ENCODE results near the gene CLSTN2. TPM values are rescaled to one million over a fixed set of nuclear protein-coding genes. Genes with fewer than 3 reads are reported as not detected.

The CLSTN2 gene
- total and polyA plus RNA-seq, 2 of the 8 experiments (the other 6 are each of a cell fraction or from before 2014, with no cell fraction given): 0.39 to 0.52 TPM

DNA sequence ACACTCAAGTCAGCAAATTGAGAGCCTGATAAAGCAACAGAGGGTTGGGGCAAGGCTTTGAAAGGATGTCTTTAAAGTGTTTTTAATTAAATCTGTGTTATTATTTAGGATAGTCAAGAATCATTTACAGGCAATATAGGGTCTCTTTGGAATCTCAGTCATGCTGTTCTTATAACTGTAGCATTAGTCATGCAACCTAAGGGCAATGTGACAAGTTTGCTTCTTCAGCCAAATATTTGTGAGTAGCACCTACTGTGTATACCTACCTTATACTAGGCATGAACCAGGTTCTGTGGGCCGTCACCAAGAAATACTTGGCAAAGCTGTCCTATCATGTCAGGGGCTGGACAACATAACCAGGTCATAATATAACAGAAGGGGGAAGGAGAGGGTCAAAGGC is 558.3 kb downstream of the CLSTN2 start:
- no peaks in the 10 kb centered on the region for H3K79me2 ChIP-seq (ENCODE audit: control insufficient read depth in 1 of 2, insufficient read depth in 2 of 2, low read length in 2 of 2)
- no peak overlapping the region for H4K8ac ChIP-seq (ENCODE audit: extremely low read depth, insufficient read depth, low read length)
- FAIRE-seq (no peak), DNase-seq (ENCODE audit: low read depth in 1 of 2, low spot score in 2 of 2) (no peak)
- no peak overlapping the region for H3K14ac ChIP-seq (ENCODE audit: insufficient read length)
- H3K79me1 ChIP-seq (ENCODE audit: low read depth, low read length): no peaks in the 10 kb centered on the region
- no peaks in the 10 kb centered on the region for H3K23me2 ChIP-seq (ENCODE audit: low read depth, low read length)
- 85% methylated on average over 1 of the region's 1 CpG; no CpG with 5 or more reads in 1 of the 2 experiments for WGBS, 2 experiments (ENCODE audit: extremely low coverage in 1 of 2, insufficient coverage in 1 of 2, insufficient read length in 1 of 2, insufficient replicate concordance in 2 of 2, low coverage in 1 of 2, low lambda C conversion rate in 2 of 2, missing lambda C conversion rate in 1 of 2)
- ChIA-PET POLR2A (ENCODE audit: partially characterized antibody) (no interaction called here), CTCF (ENCODE audit: partially characterized antibody) (no interaction called here)
- H2BK120ac ChIP-seq (replicated peaks; ENCODE audit: low read depth, low read length): no peak overlapping the region
- H3K23ac ChIP-seq (ENCODE audit: insufficient read length): no peak overlapping the region
- H2BK12ac ChIP-seq (ENCODE audit: low read depth, low read length): no peak overlapping the region
- H4K20me1 ChIP-seq (replicated peaks in 1 of 2; ENCODE audit: control insufficient read depth in 1 of 2, insufficient read depth in 2 of 2, low read length in 2 of 2): no peaks in the 10 kb centered on the region
- no peaks in the 10 kb centered on the region for H3K36me3 ChIP-seq (ENCODE audit: control insufficient read depth in 2 of 4, insufficient read depth in 4 of 4, low read length in 3 of 4)
- no peak overlapping the region for H2BK20ac ChIP-seq (ENCODE audit: low read length)
- H2BK15ac ChIP-seq (ENCODE audit: low read length): no peak overlapping the region
- no peak overlapping the region for H2AK5ac ChIP-seq (ENCODE audit: low read depth, low read length)
- no peaks in the 10 kb centered on the region for H3K9me3 ChIP-seq (ENCODE audit: insufficient read depth in 2 of 2, low read depth in 1 of 2, low read length in 1 of 2)
- H3K4me2 ChIP-seq (ENCODE audit: insufficient read depth in 1 of 2, low read depth in 2 of 2, low read length in 2 of 2): no peak overlapping the region
- no peak overlapping the region for H3K9ac ChIP-seq (replicated peaks in 1 of 4; ENCODE audit: extremely low read depth in 1 of 4, low read depth in 3 of 4, low read length in 3 of 4)
- no peak overlapping the region for H2BK5ac ChIP-seq (ENCODE audit: low read depth, low read length)
- H4K91ac ChIP-seq (replicated peaks; ENCODE audit: insufficient read length, low read length): no peak overlapping the region
- H3K56ac ChIP-seq (replicated peaks; ENCODE audit: insufficient read length, low read depth, low read length): no peak overlapping the region
- no peaks in the 10 kb centered on the region for H3K4me1 ChIP-seq (replicated peaks in 1 of 4; ENCODE audit: control insufficient read depth in 3 of 4, insufficient read depth in 4 of 4, low read length in 3 of 4)
- no peak overlapping the region for H3K4me3 ChIP-seq (ENCODE audit: extremely low read depth in 1 of 4, insufficient read depth in 2 of 4, low read depth in 3 of 4, low read length in 4 of 4)
- H4K5ac ChIP-seq (ENCODE audit: insufficient read length, low read depth, low read length): no peak overlapping the region
- H2AFZ ChIP-seq (ENCODE audit: low read length): no peak overlapping the region
- H3K27me3 ChIP-seq (replicated peaks in 1 of 4; ENCODE audit: control insufficient read depth in 3 of 4, extremely low read depth in 1 of 4, insufficient read depth in 3 of 4, low read length in 3 of 4): no peaks in the 10 kb centered on the region
- no peak overlapping the region for H3K4ac ChIP-seq (replicated peaks; ENCODE audit: insufficient read length, low read depth, low read length)
- H3K18ac ChIP-seq (ENCODE audit: extremely low read depth, low read length): no peak overlapping the region
- no peak overlapping the region for H3K27ac ChIP-seq (ENCODE audit: low read depth, low read length)
- TF ChIP-seq SP4 (IDR thresholded peaks at IDR 0.05; ENCODE audit: low read length) (no peak), TEAD4 (IDR thresholded peaks at IDR 0.05; ENCODE audit: low read depth, low read length) (no peak), CTBP2 (IDR thresholded peaks at IDR 0.05; ENCODE audit: borderline replicate concordance, insufficient read depth, insufficient read length, low read length) (no peak), EZH2 (IDR thresholded peaks at IDR 0.05; ENCODE audit: low read depth, low read length, severe bottlenecking) (no peak), KDM5A (IDR thresholded peaks at IDR 0.05; ENCODE audit: low read length) (no peak), BCL11A (IDR thresholded peaks at IDR 0.05; ENCODE audit: low read depth in 2 of 2, low read length in 2 of 2) (no peak), HDAC6 (IDR thresholded peaks at IDR 0.05; ENCODE audit: low read depth, low read length) (no peak), TAF7 (optimal IDR thresholded peaks at IDR 0.05; ENCODE audit: borderline replicate concordance, low read depth, low read length) (no peak), SIX5 (IDR thresholded peaks at IDR 0.05; ENCODE audit: low read depth, low read length) (no peak), POLR2A (IDR thresholded peaks at IDR 0.05; ENCODE audit: control extremely low read depth in 1 of 2, low read depth in 2 of 2, low read length in 2 of 2) (no peak), CBX5 (IDR thresholded peaks at IDR 0.05; ENCODE audit: low read depth, low read length) (no peak), BRCA1 (IDR thresholded peaks at IDR 0.05; ENCODE audit: low read depth, low read length) (no peak), CEBPB (IDR thresholded peaks at IDR 0.05; ENCODE audit: low read depth, low read length) (no peak)
- TF ChIP-seq, protein P1, sequence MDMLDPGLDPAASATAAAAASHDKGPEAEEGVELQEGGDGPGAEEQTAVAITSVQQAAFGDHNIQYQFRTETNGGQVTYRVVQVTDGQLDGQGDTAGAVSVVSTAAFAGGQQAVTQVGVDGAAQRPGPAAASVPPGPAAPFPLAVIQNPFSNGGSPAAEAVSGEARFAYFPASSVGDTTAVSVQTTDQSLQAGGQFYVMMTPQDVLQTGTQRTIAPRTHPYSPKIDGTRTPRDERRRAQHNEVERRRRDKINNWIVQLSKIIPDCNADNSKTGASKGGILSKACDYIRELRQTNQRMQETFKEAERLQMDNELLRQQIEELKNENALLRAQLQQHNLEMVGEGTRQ (IDR thresholded peaks at IDR 0.05; ENCODE audit: low read length): no peak
- TF ChIP-seq, protein P2, sequence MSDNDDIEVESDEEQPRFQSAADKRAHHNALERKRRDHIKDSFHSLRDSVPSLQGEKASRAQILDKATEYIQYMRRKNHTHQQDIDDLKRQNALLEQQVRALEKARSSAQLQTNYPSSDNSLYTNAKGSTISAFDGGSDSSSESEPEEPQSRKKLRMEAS (IDR thresholded peaks at IDR 0.05): no peak

Data from H1 (cell line).